NK-92 (cell line): Measurements from ENCODE around the gene CBLB.
"Not testable (repeated sequence)": the region's sequence is repeated elsewhere in the genome, so short reads cannot be mapped to it uniquely, and the experiment has no call there.

ENCODE experiments used
- DNase-seq: peaks from one replicate; lab custom pipeline; 2025; ENCODE audit not compliant: unreplicated experiment; lab: John Stamatoyannopoulos, UW

CBLB gene

GRCh38 chr3:105823149-105823867 lies 45.5 kb downstream of the CBLB start:
- DNase-seq: no peak

GRCh38 chr3:105822171-105823123 lies 46.4 kb downstream of the CBLB start:
- no peak for DNase-seq

- DNase-seq: no peak
Observed at GRCh38 chr3:105821433-105821832, 47.4 kb downstream of the CBLB start.

GRCh38 chr3:105816833-105817232 lies 52.0 kb downstream of the CBLB start:
- no peak for DNase-seq

- not testable (repeated sequence) for DNase-seq
Observed at GRCh38 chr3:105815331-105815730, 53.5 kb downstream of the CBLB start.

GRCh38 chr3:105813710-105814109 lies 55.1 kb downstream of the CBLB start:
- no peak for DNase-seq

GRCh38 chr3:105812194-105812586 lies 56.6 kb downstream of the CBLB start:
- DNase-seq: no peak

- DNase-seq: no peak
Observed at GRCh38 chr3:105811518-105812193, 57.2 kb downstream of the CBLB start.

- DNase-seq: no peak
Observed at GRCh38 chr3:105809208-105809888, 59.5 kb downstream of the CBLB start.

- no peak for DNase-seq
Observed at GRCh38 chr3:105807701-105808100, 61.1 kb downstream of the CBLB start.

- no peak for DNase-seq
Observed at GRCh38 chr3:105807146-105807545, 61.7 kb downstream of the CBLB start.

GRCh38 chr3:105806359-105806758 lies 62.5 kb downstream of the CBLB start:
- no peak for DNase-seq

- DNase-seq: no peak
Observed at GRCh38 chr3:105805404-105805803, 63.4 kb downstream of the CBLB start.

GRCh38 chr3:105802118-105802706 lies 66.6 kb downstream of the CBLB start:
- no peak for DNase-seq

GRCh38 chr3:105801397-105801796 lies 67.4 kb downstream of the CBLB start:
- no peak for DNase-seq

GRCh38 chr3:105800320-105800719 lies 68.5 kb downstream of the CBLB start:
- DNase-seq: no peak

- no peak for DNase-seq
Observed at GRCh38 chr3:105799286-105799685, 69.5 kb downstream of the CBLB start.

- no peak for DNase-seq
Observed at GRCh38 chr3:105798381-105798934, 70.4 kb downstream of the CBLB start.

- DNase-seq: no peak
Observed at GRCh38 chr3:105793040-105793439, 75.8 kb downstream of the CBLB start.
